Central memory CD8-positive, alpha-beta T cell (primary cell): ENCODE measurements around the gene TCF25.

Experiments
- ATAC-seq: fragments of 150-1000 bp; cut with Tn5 transposase; replicated peaks from 2 replicates; pipeline ENCODE4 v1.10.0; 2022; ENCODE audit warnings: mild to moderate bottlenecking, moderate FRiP score, moderate number of reproducible peaks; ENCODE audit not compliant: poor library complexity, severe bottlenecking; ENCODE audit errors: extremely low read depth
- DNase-seq, 2 donors: peaks; one replicate each; pipeline ENCODE4 v3.0.0; 2021; ENCODE audit warnings: low spot score in 2 of 2
- H3K27ac Mint-ChIP-seq: one replicate; pipeline ENCODE4 v1.8.0; 2022; ENCODE audit warnings: low read depth, mild to moderate bottlenecking, moderate library complexity, mixed read lengths
- H3K27me3 Mint-ChIP-seq: one replicate; pipeline ENCODE4 v1.8.0; 2022; ENCODE audit warnings: mixed read lengths
- H3K36me3 Mint-ChIP-seq: one replicate; pipeline ENCODE4 v1.8.0; 2022; ENCODE audit warnings: mild to moderate bottlenecking, moderate library complexity, mixed read lengths; ENCODE audit not compliant: insufficient read depth
- H3K4me1 Mint-ChIP-seq: one replicate; pipeline ENCODE4 v1.8.0; 2022; ENCODE audit warnings: mixed read lengths
- H3K4me3 Mint-ChIP-seq: one replicate; pipeline ENCODE4 v1.8.0; 2022; ENCODE audit warnings: mild to moderate bottlenecking, moderate library complexity, mixed read lengths
- H3K9me3 Mint-ChIP-seq: one replicate; pipeline ENCODE4 v1.8.0; 2022; ENCODE audit warnings: mixed read lengths

TCF25 gene

GRCh38 chr16:89915303-89916232, 42.2 kb downstream of the TCF25 start:
- H3K9me3 Mint-ChIP-seq, result no peaks in the 10 kb centered on the region
- H3K36me3 Mint-ChIP-seq, result peaks cover 21% of the 10 kb centered on the region
- no peak overlapping the region for H3K27ac Mint-ChIP-seq
- H3K4me1 Mint-ChIP-seq, result peaks cover 26% of the 10 kb centered on the region
- H3K4me3 Mint-ChIP-seq, result peak overlapping the region; percentile 25
- peaks cover 15% of the 10 kb centered on the region for H3K27me3 Mint-ChIP-seq
- ATAC-seq, result no peak
- no peak for DNase-seq

- peak; percentile 84 for ATAC-seq
Measured at GRCh38 chr16:89917773-89918452, 44.5 kb downstream of the TCF25 start.

GRCh38 chr16:89918453-89919347, 45.3 kb downstream of the TCF25 start, which contains the start of gene MC1R:
Gene MC1R (plus strand): TSS chr16:89918862. CDS start chr16:89919259, 397 bp downstream.
- peak within 1 kb of the TSS; percentile 85 for H3K27ac Mint-ChIP-seq
- peaks cover 27% of the 10 kb centered on the region for H3K27me3 Mint-ChIP-seq
- ATAC-seq (peak; percentile 16), DNase-seq (no peak)
- H3K4me3 Mint-ChIP-seq, result peak within 1 kb of the TSS; percentile 79
- peaks cover 26% of the 10 kb centered on the region for H3K4me1 Mint-ChIP-seq
- H3K9me3 Mint-ChIP-seq, result no peaks in the 10 kb centered on the region
- peaks cover 14% of the 10 kb centered on the region for H3K36me3 Mint-ChIP-seq

More at GRCh38 chr16:89917773-89918452, 44.5 kb downstream of the TCF25 start:
- Mint-ChIP-seq H3K27me3 (peaks cover 27% of the 10 kb centered on the region), H3K36me3 (peaks cover 14% of the 10 kb centered on the region), H3K4me1 (peaks cover 26% of the 10 kb centered on the region), H3K27ac (peak overlapping the region; percentile 85), H3K4me3 (peak overlapping the region; percentile 79), H3K9me3 (no peaks in the 10 kb centered on the region)
- DNase-seq, result peak; percentile 69 to 77

- peaks cover 12% of the 10 kb centered on the region for H3K36me3 Mint-ChIP-seq
- peaks cover 26% of the 10 kb centered on the region for H3K4me1 Mint-ChIP-seq
- no peaks in the 10 kb centered on the region for H3K9me3 Mint-ChIP-seq
- DNase-seq (no peak), ATAC-seq (no peak)
- H3K4me3 Mint-ChIP-seq, result peak overlapping the region; percentile 44
- peaks cover 27% of the 10 kb centered on the region for H3K27me3 Mint-ChIP-seq
- H3K27ac Mint-ChIP-seq, result peak overlapping the region; percentile 6
Measured at GRCh38 chr16:89919535-89920406, 46.4 kb downstream of the TCF25 start.

- Mint-ChIP-seq H3K27me3 (peaks cover 27% of the 10 kb centered on the region), H3K27ac (no peak overlapping the region), H3K36me3 (peaks cover 12% of the 10 kb centered on the region), H3K9me3 (no peaks in the 10 kb centered on the region), H3K4me1 (peaks cover 26% of the 10 kb centered on the region), H3K4me3 (no peak overlapping the region)
- DNase-seq (no peak), ATAC-seq (no peak)
Measured at GRCh38 chr16:89920723-89921122, 47.3 kb downstream of the TCF25 start.

- DNase-seq (no peak), ATAC-seq (no peak)
- no peak overlapping the region for H3K4me3 Mint-ChIP-seq
- no peak overlapping the region for H3K27ac Mint-ChIP-seq
- peaks cover 27% of the 10 kb centered on the region for H3K27me3 Mint-ChIP-seq
- H3K4me1 Mint-ChIP-seq, result peaks cover 26% of the 10 kb centered on the region
- peaks cover 12% of the 10 kb centered on the region for H3K36me3 Mint-ChIP-seq
- H3K9me3 Mint-ChIP-seq, result no peaks in the 10 kb centered on the region
Measured at GRCh38 chr16:89921131-89921701, 47.8 kb downstream of the TCF25 start.

- Mint-ChIP-seq H3K27ac (no peak overlapping the region), H3K27me3 (peaks cover 27% of the 10 kb centered on the region), H3K36me3 (peaks cover 12% of the 10 kb centered on the region), H3K4me3 (peak overlapping the region; percentile 18), H3K4me1 (peaks cover 26% of the 10 kb centered on the region), H3K9me3 (no peaks in the 10 kb centered on the region)
- DNase-seq (no peak), ATAC-seq (no peak)
Measured at GRCh38 chr16:89921702-89922476, 48.5 kb downstream of the TCF25 start.

- DNase-seq, result no peak
- H3K27me3 Mint-ChIP-seq, result peaks cover 27% of the 10 kb centered on the region
- ATAC-seq, result no peak
- H3K27ac Mint-ChIP-seq, result no peak overlapping the region
- peaks cover 13% of the 10 kb centered on the region for H3K36me3 Mint-ChIP-seq
- H3K9me3 Mint-ChIP-seq, result no peaks in the 10 kb centered on the region
- H3K4me1 Mint-ChIP-seq, result peaks cover 25% of the 10 kb centered on the region
- H3K4me3 Mint-ChIP-seq, result no peak overlapping the region
Measured at GRCh38 chr16:89922477-89922883, 49.1 kb downstream of the TCF25 start.

- no peak for DNase-seq
- peaks cover 19% of the 10 kb centered on the region for H3K4me1 Mint-ChIP-seq
- no peak for ATAC-seq
- peaks cover 27% of the 10 kb centered on the region for H3K27me3 Mint-ChIP-seq
- no peaks in the 10 kb centered on the region for H3K9me3 Mint-ChIP-seq
- H3K27ac Mint-ChIP-seq, result no peak within 1 kb of the TSS
- H3K4me3 Mint-ChIP-seq, result peak within 1 kb of the TSS; percentile 18
- peaks cover 9% of the 10 kb centered on the region for H3K36me3 Mint-ChIP-seq
Measured at GRCh38 chr16:89922884-89923639, 49.7 kb downstream of the TCF25 start, which contains the start of gene TUBB3. Gene TUBB3 (plus strand): TSS chr16:89923342. CDS start chr16:89923402, 60 bp downstream.

GRCh38 chr16:89923640-89924296, 50.4 kb downstream of the TCF25 start:
- no peak overlapping the region for H3K4me3 Mint-ChIP-seq
- H3K27ac Mint-ChIP-seq, result no peak overlapping the region
- ATAC-seq (no peak), DNase-seq (no peak)
- peaks cover 12% of the 10 kb centered on the region for H3K4me1 Mint-ChIP-seq
- peaks cover 6% of the 10 kb centered on the region for H3K36me3 Mint-ChIP-seq
- H3K27me3 Mint-ChIP-seq, result peaks cover 27% of the 10 kb centered on the region
- H3K9me3 Mint-ChIP-seq, result no peaks in the 10 kb centered on the region
